Stimulated activated CD4-positive, alpha-beta T cell treated with anti-CD3 and anti-CD28 coated beads, Interleukin-2, amount 100 ng/mL, for 48 hours (primary cell): ENCODE results near the gene KCNT1.

ENCODE experiments used
- DNase-seq, 2 donors: peaks; one replicate each; pipeline ENCODE4 v3.0.0-alpha.2; 2020

Gene KCNT1

GRCh38 chr9:135749171-135750045 is 47.4 kb downstream of the KCNT1 start:
- DNase-seq, result no peak

- no peak for DNase-seq
Measured at GRCh38 chr9:135750786-135751185, 48.8 kb downstream of the KCNT1 start.

GRCh38 chr9:135751501-135751900 is 49.5 kb downstream of the KCNT1 start:
- DNase-seq, result no peak

- no peak for DNase-seq
Measured at GRCh38 chr9:135752281-135753204, 50.6 kb downstream of the KCNT1 start.

GRCh38 chr9:135753391-135754105 is 51.6 kb downstream of the KCNT1 start:
- no peak for DNase-seq

- DNase-seq, result no peak
Measured at GRCh38 chr9:135756576-135756975, 54.6 kb downstream of the KCNT1 start.

- no peak for DNase-seq
Measured at GRCh38 chr9:135757356-135757755, 55.4 kb downstream of the KCNT1 start.

- no peak for DNase-seq
Measured at GRCh38 chr9:135758056-135758455, 56.1 kb downstream of the KCNT1 start.

- no peak for DNase-seq
Measured at GRCh38 chr9:135758870-135759269, 56.9 kb downstream of the KCNT1 start.

- no peak for DNase-seq
Measured at GRCh38 chr9:135759676-135760300, 57.8 kb downstream of the KCNT1 start.

GRCh38 chr9:135760465-135760864 is 58.5 kb downstream of the KCNT1 start:
- DNase-seq, result no peak

- no peak for DNase-seq
Measured at GRCh38 chr9:135761150-135761844, 59.3 kb downstream of the KCNT1 start.

GRCh38 chr9:135761845-135762168 is 59.8 kb downstream of the KCNT1 start:
- DNase-seq, result no peak

- no peak for DNase-seq
Measured at GRCh38 chr9:135762921-135763320, 60.9 kb downstream of the KCNT1 start.

GRCh38 chr9:135763716-135764446 is 61.9 kb downstream of the KCNT1 start:
- no peak for DNase-seq

GRCh38 chr9:135764731-135765130 is 62.7 kb downstream of the KCNT1 start:
- DNase-seq, result no peak

- DNase-seq, result no peak
Measured at GRCh38 chr9:135765416-135765815, 63.4 kb downstream of the KCNT1 start.

GRCh38 chr9:135766251-135766650 is 64.3 kb downstream of the KCNT1 start:
- DNase-seq, result no peak

GRCh38 chr9:135766707-135767106 is 64.7 kb downstream of the KCNT1 start:
- DNase-seq, result no peak

- no peak for DNase-seq
Measured at GRCh38 chr9:135768516-135769218, 66.7 kb downstream of the KCNT1 start.
